Measurements from ENCODE around the gene B2M. TPM values are rescaled to one million over a fixed set of nuclear protein-coding genes. Genes with fewer than 3 reads are reported as not detected.

B2M gene
- total RNA-seq, 1 donor from 2014 or later: 4,741 TPM

DNA sequence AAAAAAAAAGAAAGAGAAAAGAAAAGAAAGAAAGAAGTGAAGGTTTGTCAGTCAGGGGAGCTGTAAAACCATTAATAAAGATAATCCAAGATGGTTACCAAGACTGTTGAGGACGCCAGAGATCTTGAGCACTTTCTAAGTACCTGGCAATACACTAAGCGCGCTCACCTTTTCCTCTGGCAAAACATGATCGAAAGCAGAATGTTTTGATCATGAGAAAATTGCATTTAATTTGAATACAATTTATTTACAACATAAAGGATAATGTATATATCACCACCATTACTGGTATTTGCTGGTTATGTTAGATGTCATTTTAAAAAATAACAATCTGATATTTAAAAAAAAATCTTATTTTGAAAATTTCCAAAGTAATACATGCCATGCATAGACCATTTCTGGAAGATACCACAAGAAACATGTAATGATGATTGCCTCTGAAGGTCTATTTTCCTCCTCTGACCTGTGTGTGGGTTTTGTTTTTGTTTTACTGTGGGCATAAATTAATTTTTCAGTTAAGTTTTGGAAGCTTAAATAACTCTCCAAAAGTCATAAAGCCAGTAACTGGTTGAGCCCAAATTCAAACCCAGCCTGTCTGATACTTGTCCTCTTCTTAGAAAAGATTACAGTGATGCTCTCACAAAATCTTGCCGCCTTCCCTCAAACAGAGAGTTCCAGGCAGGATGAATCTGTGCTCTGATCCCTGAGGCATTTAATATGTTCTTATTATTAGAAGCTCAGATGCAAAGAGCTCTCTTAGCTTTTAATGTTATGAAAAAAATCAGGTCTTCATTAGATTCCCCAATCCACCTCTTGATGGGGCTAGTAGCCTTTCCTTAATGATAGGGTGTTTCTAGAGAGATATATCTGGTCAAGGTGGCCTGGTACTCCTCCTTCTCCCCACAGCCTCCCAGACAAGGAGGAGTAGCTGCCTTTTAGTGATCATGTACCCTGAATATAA is 2.0 kb downstream of the B2M start:
- Histone ChIP-seq H3K4me1 (peaks cover 61% of the 10 kb centered on the region), H3K4me3 (peak overlapping the region; percentile 80), H3K9me3 (no peaks in the 10 kb centered on the region), H3K36me3 (peaks cover 40% of the 10 kb centered on the region), H3K27me3 (ENCODE audit: low read depth) (no peaks in the 10 kb centered on the region), H3K27ac (peak overlapping the region; percentile 99)
- intact Hi-C loops (cut with DNase I): no loop called here
- ATAC-seq (no peak), DNase-seq (no peak)
- TF ChIP-seq, protein P1, sequence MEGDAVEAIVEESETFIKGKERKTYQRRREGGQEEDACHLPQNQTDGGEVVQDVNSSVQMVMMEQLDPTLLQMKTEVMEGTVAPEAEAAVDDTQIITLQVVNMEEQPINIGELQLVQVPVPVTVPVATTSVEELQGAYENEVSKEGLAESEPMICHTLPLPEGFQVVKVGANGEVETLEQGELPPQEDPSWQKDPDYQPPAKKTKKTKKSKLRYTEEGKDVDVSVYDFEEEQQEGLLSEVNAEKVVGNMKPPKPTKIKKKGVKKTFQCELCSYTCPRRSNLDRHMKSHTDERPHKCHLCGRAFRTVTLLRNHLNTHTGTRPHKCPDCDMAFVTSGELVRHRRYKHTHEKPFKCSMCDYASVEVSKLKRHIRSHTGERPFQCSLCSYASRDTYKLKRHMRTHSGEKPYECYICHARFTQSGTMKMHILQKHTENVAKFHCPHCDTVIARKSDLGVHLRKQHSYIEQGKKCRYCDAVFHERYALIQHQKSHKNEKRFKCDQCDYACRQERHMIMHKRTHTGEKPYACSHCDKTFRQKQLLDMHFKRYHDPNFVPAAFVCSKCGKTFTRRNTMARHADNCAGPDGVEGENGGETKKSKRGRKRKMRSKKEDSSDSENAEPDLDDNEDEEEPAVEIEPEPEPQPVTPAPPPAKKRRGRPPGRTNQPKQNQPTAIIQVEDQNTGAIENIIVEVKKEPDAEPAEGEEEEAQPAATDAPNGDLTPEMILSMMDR (IDR thresholded peaks at IDR 0.05): peak; percentile 13

DNA sequence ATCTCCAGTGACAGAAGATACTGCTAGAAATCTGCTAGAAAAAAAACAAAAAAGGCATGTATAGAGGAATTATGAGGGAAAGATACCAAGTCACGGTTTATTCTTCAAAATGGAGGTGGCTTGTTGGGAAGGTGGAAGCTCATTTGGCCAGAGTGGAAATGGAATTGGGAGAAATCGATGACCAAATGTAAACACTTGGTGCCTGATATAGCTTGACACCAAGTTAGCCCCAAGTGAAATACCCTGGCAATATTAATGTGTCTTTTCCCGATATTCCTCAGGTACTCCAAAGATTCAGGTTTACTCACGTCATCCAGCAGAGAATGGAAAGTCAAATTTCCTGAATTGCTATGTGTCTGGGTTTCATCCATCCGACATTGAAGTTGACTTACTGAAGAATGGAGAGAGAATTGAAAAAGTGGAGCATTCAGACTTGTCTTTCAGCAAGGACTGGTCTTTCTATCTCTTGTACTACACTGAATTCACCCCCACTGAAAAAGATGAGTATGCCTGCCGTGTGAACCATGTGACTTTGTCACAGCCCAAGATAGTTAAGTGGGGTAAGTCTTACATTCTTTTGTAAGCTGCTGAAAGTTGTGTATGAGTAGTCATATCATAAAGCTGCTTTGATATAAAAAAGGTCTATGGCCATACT is 4.0 kb downstream of the B2M start:
- peaks cover 60% of the 10 kb centered on the region for H3K4me1 ChIP-seq
- TF ChIP-seq, protein P1 (IDR thresholded peaks at IDR 0.05): no peak
- ATAC-seq (no peak), DNase-seq (no peak)
- H3K4me3 ChIP-seq: peak overlapping the region; percentile 80
- H3K27ac ChIP-seq: no peak overlapping the region
- H3K27me3 ChIP-seq (ENCODE audit: low read depth): no peaks in the 10 kb centered on the region
- H3K36me3 ChIP-seq: peaks cover 54% of the 10 kb centered on the region
- H3K9me3 ChIP-seq: no peaks in the 10 kb centered on the region
- intact Hi-C loops (cut with DNase I): no loop called here

DNA sequence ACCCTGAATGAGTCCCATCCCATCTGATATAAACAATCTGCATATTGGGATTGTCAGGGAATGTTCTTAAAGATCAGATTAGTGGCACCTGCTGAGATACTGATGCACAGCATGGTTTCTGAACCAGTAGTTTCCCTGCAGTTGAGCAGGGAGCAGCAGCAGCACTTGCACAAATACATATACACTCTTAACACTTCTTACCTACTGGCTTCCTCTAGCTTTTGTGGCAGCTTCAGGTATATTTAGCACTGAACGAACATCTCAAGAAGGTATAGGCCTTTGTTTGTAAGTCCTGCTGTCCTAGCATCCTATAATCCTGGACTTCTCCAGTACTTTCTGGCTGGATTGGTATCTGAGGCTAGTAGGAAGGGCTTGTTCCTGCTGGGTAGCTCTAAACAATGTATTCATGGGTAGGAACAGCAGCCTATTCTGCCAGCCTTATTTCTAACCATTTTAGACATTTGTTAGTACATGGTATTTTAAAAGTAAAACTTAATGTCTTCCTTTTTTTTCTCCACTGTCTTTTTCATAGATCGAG is 4.5 kb downstream of the B2M start:
- Histone ChIP-seq H3K4me1 (peaks cover 61% of the 10 kb centered on the region), H3K27ac (no peak overlapping the region), H3K4me3 (peak overlapping the region; percentile 80), H3K9me3 (no peaks in the 10 kb centered on the region), H3K27me3 (ENCODE audit: low read depth) (no peaks in the 10 kb centered on the region), H3K36me3 (peaks cover 54% of the 10 kb centered on the region)
- TF ChIP-seq, protein P1 (IDR thresholded peaks at IDR 0.05): no peak
- no peak for DNase-seq
- intact Hi-C loops (cut with DNase I): no loop called here
- ATAC-seq: no peak

DNA sequence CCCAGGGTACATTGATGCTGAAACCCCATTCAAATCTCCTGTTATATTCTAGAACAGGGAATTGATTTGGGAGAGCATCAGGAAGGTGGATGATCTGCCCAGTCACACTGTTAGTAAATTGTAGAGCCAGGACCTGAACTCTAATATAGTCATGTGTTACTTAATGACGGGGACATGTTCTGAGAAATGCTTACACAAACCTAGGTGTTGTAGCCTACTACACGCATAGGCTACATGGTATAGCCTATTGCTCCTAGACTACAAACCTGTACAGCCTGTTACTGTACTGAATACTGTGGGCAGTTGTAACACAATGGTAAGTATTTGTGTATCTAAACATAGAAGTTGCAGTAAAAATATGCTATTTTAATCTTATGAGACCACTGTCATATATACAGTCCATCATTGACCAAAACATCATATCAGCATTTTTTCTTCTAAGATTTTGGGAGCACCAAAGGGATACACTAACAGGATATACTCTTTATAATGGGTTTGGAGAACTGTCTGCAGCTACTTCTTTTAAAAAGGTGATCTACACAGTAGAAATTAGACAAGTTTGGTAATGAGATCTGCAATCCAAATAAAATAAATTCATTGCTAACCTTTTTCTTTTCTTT is 5.8 kb downstream of the B2M start:
- peaks cover 61% of the 10 kb centered on the region for H3K4me1 ChIP-seq
- intact Hi-C loops (cut with DNase I): no loop called here
- DNase-seq (no peak), ATAC-seq (no peak)
- no peak overlapping the region for H3K27ac ChIP-seq
- TF ChIP-seq, protein P1 (IDR thresholded peaks at IDR 0.05): no peak
- peaks cover 54% of the 10 kb centered on the region for H3K36me3 ChIP-seq
- no peak overlapping the region for H3K4me3 ChIP-seq
- H3K9me3 ChIP-seq: no peaks in the 10 kb centered on the region
- H3K27me3 ChIP-seq (ENCODE audit: low read depth): no peaks in the 10 kb centered on the region

DNA sequence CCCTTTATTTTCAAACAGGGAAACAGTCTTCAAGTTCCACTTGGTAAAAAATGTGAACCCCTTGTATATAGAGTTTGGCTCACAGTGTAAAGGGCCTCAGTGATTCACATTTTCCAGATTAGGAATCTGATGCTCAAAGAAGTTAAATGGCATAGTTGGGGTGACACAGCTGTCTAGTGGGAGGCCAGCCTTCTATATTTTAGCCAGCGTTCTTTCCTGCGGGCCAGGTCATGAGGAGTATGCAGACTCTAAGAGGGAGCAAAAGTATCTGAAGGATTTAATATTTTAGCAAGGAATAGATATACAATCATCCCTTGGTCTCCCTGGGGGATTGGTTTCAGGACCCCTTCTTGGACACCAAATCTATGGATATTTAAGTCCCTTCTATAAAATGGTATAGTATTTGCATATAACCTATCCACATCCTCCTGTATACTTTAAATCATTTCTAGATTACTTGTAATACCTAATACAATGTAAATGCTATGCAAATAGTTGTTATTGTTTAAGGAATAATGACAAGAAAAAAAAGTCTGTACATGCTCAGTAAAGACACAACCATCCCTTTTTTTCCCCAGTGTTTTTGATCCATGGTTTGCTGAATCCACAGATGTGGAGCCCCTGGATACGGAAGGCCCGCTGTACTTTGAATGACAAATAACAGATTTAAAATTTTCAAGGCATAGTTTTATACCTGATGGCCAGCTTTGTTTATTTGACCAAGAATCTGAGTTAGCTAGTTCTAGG is 7.0 kb downstream of the B2M start:
- no peak overlapping the region for H3K27ac ChIP-seq
- H3K4me3 ChIP-seq: no peak overlapping the region
- ATAC-seq (no peak), DNase-seq (no peak)
- TF ChIP-seq, protein P1 (IDR thresholded peaks at IDR 0.05): no peak
- H3K27me3 ChIP-seq (ENCODE audit: low read depth): no peaks in the 10 kb centered on the region
- no peaks in the 10 kb centered on the region for H3K9me3 ChIP-seq
- H3K4me1 ChIP-seq: peaks cover 60% of the 10 kb centered on the region
- peaks cover 52% of the 10 kb centered on the region for H3K36me3 ChIP-seq
- intact Hi-C loops (cut with DNase I): no loop called here

Measured in lower lobe of right lung (tissue), 2 donors.